GM12878 (cell line): ENCODE measurements around the gene MTHFR.

Experiments used
- ATF2 ChIP-seq: IDR thresholded peaks from 2 replicates; pipeline ENCODE4 v1.6.1; 2012; ENCODE audit warnings: low read length, inconsistent platforms
- CTCF ChIP-seq, 3 experiments: IDR thresholded peaks in 2 of 3; conservative IDR thresholded peaks in 1 of 3; 2 replicates each; pipeline ENCODE4 v1.5.1; 2011; ENCODE audit warnings: low read depth in 3 of 3, low read length in 3 of 3, mild to moderate bottlenecking in 3 of 3, control low read depth in 2 of 3, moderate library complexity in 2 of 3, inconsistent platforms in 1 of 3, mixed read lengths in 1 of 3; ENCODE audit not compliant: control insufficient read depth in 2 of 3, insufficient read depth in 1 of 3; ENCODE audit errors: extremely low read depth in 1 of 3
- USF1 ChIP-seq: IDR thresholded peaks from 2 replicates; pipeline ENCODE4 v1.6.1; 2011; ENCODE audit warnings: borderline replicate concordance, low read depth, mild to moderate bottlenecking, moderate library complexity, mixed read lengths, low read length; ENCODE audit not compliant: insufficient read depth; ENCODE audit errors: extremely low read length

- TF ChIP-seq ATF2, result no peak
- no peak for TF ChIP-seq CTCF (IDR thresholded peaks at IDR 0.05 in 2 of 3, conservative IDR thresholded peaks at IDR 0.05 in 1 of 3; ENCODE audit: control insufficient read depth in 2 of 3, extremely low read depth in 1 of 3, insufficient read depth in 1 of 3, low read depth in 3 of 3, low read length in 3 of 3)
- no peak for TF ChIP-seq USF1
Measured at GRCh38 chr1:11837767-11838348, 32.1 kb upstream of the MTHFR start.
